Epidermal melanocyte (primary cell): Measurements from ENCODE around the gene MRTFA.
"Not testable (repeated sequence)": the region's sequence is repeated elsewhere in the genome, so short reads cannot be mapped to it uniquely, and the experiment has no call there.

ENCODE experiments used
- DNase-seq: peaks from one replicate; pipeline ENCODE4 v3.0.0; 2011; ENCODE audit warnings: low spot score; ENCODE audit not compliant: insufficient read length

MRTFA gene

GRCh38 chr22:40636380-40637182, at the start of gene MRTFA:
Gene MRTFA, minus strand, starts transcription at chr22:40636719.
- DNase-seq = peak; percentile 83

GRCh38 chr22:40685406-40685805, 48.9 kb upstream of the MRTFA start:
- DNase-seq = no peak

DNA sequence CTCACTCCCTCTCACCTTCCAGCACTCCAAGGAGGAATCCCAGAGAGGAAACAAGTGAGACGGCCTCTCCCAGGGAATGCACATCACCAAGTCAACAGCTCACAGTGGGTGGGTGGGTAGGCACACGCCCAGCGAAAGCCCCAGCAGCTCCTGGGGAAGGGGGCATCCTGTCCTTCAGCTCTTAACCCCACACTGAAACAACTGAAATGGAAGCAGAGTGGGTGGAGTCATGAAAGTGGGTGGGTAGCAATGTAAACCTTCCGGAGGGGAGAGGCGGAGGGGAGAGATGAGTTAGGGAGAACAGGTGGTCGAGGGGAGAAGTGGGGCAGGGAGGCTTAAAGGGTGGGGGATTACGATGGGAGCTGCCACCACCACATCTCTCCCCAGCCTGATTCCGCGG, 48.2 kb upstream of the MRTFA start:
- no peak for DNase-seq

DNA sequence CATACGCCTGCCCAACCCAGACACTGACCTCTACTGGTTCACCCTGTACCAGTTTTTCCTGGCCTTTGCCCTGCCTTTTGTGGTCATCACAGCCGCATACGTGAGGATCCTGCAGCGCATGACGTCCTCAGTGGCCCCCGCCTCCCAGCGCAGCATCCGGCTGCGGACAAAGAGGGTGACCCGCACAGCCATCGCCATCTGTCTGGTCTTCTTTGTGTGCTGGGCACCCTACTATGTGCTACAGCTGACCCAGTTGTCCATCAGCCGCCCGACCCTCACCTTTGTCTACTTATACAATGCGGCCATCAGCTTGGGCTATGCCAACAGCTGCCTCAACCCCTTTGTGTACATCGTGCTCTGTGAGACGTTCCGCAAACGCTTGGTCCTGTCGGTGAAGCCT, 44.9 kb upstream of the MRTFA start:
- no peak for DNase-seq

DNA sequence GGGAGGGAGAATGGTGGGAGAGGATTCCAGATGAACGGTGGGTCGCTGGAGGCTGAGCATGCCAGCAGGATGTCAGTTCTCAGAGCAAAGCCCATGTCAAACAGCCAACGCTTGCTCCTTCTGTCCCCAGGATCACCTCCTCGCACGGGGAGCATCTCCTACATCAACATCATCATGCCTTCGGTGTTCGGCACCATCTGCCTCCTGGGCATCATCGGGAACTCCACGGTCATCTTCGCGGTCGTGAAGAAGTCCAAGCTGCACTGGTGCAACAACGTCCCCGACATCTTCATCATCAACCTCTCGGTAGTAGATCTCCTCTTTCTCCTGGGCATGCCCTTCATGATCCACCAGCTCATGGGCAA, 44.3 kb upstream of the MRTFA start:
- no peak for DNase-seq

- DNase-seq = no peak
Measured at GRCh38 chr22:40679964-40680818, 43.7 kb upstream of the MRTFA start.

DNA sequence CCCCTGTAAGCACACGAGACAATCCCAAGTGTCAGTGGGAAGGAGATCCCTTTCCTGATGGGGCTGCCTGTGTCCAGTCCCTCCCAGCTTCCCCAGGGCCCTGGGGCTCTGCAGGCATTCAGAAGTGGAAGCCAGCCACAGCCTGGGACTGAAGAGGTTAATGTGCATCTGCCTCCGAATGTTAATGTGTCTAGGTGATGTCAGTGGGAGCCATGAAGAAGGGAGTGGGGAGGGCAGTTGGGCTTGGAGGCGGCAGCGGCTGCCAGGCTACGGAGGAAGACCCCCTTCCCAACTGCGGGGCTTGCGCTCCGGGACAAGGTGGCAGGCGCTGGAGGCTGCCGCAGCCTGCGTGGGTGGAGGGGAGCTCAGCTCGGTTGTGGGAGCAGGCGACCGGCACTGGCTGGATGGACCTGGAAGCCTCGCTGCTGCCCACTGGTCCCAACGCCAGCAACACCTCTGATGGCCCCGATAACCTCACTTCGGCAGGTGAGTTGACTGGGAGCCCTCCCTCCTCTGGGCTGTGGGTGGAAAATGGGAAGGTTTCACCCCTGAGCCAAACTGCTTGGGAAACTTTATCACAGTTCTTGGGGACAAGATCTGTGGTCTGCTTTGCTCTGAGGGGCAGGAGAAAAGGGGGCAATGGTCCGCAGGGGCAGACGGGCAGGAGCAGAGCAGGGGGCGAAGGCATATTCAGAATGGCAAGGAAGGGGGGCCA, 42.9 kb upstream of the MRTFA start, which contains the start of gene MCHR1:
TSS of gene MCHR1 (plus strand) at position 236 of the 715 bp plus-strand sequence. CDS start at position 405, 169 bp downstream.
- no peak for DNase-seq

GRCh38 chr22:40678493-40679248, 42.2 kb upstream of the MRTFA start:
- no peak for DNase-seq

GRCh38 chr22:40676644-40677043, 40.1 kb upstream of the MRTFA start:
- DNase-seq = no peak

DNA sequence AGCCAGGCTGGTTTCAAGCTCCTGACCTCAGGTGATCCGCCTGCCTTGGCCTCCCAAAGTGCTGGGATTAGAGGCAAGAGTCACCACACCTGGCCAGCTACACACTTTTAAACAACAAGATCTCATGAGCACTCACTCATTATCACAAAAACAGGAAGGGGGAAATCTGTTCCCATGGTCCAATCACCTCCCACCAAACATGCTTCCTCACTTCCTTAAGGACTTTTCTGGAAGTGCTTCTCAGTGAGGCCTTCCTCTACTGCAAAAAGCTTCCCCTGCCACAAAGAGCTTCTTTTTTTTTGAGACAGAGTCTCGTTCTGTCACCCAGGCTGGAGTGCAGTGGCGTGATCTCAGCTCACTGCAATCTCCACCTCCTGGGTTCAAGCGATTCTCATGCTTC, 39.6 kb upstream of the MRTFA start:
- not testable (repeated sequence) for DNase-seq

DNA sequence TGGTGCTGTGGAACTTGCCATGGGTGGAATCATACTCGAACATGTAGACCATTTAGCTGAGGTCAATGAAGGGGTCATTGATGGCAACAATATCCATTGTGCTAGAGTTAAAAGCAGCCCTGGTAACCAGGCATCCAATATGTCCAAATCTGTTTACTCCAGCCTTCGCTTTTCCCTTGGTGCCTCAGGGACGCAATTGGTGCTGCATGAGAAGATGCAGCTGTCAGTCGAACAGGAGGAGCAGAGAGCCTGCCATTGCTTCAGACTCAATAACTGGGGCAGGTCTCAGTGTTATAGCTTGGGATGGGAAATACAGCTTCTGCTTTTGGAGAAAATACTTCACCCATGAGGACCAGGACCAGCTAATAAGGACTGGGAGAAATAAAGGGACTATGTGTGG, 37.8 kb upstream of the MRTFA start:
- DNase-seq = no peak

GRCh38 chr22:40673017-40673416, 36.5 kb upstream of the MRTFA start:
- DNase-seq = no peak

DNA sequence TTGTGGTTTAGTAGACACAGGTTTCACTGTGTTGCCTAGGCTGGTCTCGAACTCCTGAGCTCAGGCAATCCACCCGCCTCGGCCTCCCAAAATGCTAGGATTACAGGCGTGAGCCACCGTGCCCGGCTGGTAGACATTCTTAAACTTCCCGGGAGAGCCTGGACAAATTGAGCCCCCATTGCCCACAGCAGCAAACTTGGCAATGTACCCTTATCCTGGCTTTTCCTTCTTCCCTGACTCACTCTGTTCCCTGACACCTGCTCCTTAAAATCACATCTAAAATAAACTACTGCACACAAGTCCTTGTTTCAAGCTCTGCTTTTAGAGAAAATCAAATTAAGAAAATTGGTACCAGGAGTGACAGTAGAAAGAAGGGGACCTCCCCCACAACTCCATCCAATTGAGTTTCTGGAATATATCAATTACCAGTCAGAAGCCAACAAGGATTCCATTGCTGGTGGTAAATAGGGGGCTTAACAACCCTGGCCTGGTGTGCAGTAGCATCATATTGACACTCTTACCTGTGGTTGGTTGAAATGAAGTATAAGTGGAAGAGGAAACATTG, 35.4 kb upstream of the MRTFA start:
- DNase-seq = no peak

DNA sequence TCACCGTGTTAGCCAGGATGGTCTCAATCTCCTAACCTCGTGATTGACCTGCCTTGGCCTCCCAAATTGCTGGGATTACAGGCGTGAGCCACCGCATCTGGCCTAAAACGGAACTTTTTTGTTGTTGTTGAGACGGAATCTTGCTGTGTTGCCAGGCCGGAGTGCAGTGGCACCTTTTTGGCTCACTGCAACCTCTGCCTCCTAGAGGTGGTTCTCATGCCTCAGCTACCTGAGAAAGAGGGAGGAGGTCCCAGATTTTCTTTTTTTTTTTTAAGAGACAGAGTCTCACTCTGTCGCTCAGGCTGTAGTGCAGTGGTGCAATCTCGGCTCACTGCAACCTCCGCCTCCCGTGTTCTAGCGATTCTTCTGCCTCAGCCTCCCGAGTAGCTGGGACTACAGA, 34.9 kb upstream of the MRTFA start:
- DNase-seq = no peak

- DNase-seq = no peak
Measured at GRCh38 chr22:40670058-40670457, 33.5 kb upstream of the MRTFA start.

DNA sequence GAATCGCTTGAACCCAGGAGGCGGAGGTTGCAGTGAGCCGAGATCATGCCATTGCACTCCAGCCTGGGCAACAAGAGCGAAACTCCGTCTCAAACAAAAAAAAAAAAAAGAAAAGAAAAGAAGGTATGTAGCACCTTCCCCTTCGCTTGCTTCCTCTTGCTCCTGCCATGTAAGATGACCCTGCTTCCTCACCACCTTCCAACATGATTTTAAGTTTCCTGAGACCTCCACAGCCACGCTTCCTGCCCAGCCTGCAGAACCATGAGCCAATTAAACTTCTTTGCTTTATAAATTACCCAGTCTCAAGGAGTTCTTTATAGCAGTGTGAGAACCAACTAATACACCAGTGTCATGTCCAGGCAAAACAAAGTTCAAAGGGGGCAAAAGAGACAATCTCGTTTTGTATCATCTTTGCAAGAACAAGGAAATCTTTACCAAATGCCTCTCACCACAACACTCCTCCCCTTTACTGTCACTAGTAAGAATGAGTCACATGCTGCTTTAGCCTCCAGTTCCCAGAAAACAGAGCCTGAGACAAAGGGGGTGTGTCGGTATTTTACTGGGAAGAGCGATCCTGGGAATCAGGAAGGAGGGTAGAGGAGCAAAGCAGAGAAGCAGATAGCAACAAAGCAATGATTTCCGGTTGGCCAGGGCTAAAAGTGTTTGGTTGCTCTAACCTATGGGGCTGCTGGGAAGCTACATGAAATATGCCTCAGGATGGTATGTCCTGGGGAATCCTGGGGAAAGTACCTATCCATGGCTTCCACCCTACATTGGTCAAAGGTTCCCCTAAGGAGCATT, 32.3 kb upstream of the MRTFA start:
- peak; percentile 88 for DNase-seq

DNA sequence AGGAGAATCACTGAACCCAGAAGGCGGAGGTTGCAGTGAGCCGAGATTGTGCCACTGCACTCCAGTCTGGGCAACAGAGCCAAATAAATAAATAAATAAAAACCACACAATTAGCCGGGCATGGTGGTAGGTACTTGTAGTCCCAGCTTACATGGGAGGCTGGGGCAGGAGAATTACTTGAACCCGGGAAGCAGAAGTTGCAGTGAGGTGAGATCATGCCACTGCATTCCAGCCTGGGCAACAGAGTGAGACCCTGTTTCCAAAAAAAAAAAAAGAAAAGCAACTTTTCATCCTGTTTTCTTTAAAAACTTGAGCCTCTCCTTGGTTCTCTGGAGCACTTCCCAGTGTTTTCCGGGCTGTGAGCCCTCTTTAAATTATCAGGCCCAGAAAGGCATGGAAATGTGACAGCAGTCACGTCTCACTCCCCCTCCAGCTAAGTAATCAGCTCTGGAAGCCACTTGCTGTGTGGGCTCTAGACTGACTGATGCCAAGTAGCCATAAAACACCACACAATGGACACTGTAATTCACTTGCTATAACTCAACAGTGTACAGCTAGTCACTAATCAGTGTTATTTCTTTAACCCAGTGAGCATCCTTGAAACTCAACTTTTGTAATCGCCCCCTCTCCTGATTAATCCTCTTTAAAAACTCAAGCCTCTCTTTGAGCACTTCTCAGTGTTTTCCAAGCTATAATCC, 29.8 kb upstream of the MRTFA start:
- DNase-seq = no peak

GRCh38 chr22:40665312-40665711, 28.8 kb upstream of the MRTFA start:
- DNase-seq = no peak

GRCh38 chr22:40661671-40662070, 25.2 kb upstream of the MRTFA start:
- no peak for DNase-seq
